Endothelial cell (in vitro differentiated cells): ENCODE results near the gene HCCS. TPM values are rescaled to one million over a fixed set of nuclear protein-coding genes. Genes with fewer than 3 reads are reported as not detected.
"Not testable (repeated sequence)": the region's sequence is repeated elsewhere in the genome, so short reads cannot be mapped to it uniquely, and the experiment has no call there.

Experiments
- DNase-seq: peaks from one replicate; pipeline ENCODE4 v3.0.0; 2021; ENCODE audit warnings: low spot score
- H3K27ac Mint-ChIP-seq: one replicate; pipeline ENCODE4 v1.8.0; 2021; ENCODE audit warnings: mixed read lengths, inconsistent platforms; ENCODE audit not compliant: unreplicated experiment
- H3K27me3 Mint-ChIP-seq: one replicate; pipeline ENCODE4 v1.8.0; 2021; ENCODE audit warnings: mild to moderate bottlenecking, moderate library complexity, mixed read lengths, inconsistent platforms; ENCODE audit not compliant: unreplicated experiment
- H3K36me3 Mint-ChIP-seq: one replicate; pipeline ENCODE4 v1.8.0; 2021; ENCODE audit warnings: mild to moderate bottlenecking, low read depth, mixed read lengths, inconsistent platforms; ENCODE audit not compliant: unreplicated experiment
- H3K4me1 Mint-ChIP-seq: one replicate; pipeline ENCODE4 v1.8.0; 2021; ENCODE audit warnings: mild to moderate bottlenecking, mixed read lengths, inconsistent platforms; ENCODE audit not compliant: unreplicated experiment
- H3K4me3 Mint-ChIP-seq: one replicate; pipeline ENCODE4 v1.8.0; 2021; ENCODE audit warnings: mild to moderate bottlenecking, mixed read lengths, inconsistent platforms; ENCODE audit not compliant: unreplicated experiment
- H3K9me3 Mint-ChIP-seq: one replicate; pipeline ENCODE4 v1.8.0; 2021; ENCODE audit warnings: mixed read lengths, inconsistent platforms; ENCODE audit not compliant: unreplicated experiment
- CTCF ChIP-seq: fragments of 200-600 bp; sonication (generic); IDR thresholded peaks from one replicate; pipeline ENCODE4 v1.5.0; 2021; ENCODE audit warnings: antibody characterized with exemption; ENCODE audit not compliant: unreplicated experiment
- total RNA-seq: library from RNA; stranded (reverse); fragmentation: NEBNext Ultra II Directional; extraction: Animal tissue kit (Norgen Biotek cat#: 25700); gene quantifications from one replicate; pipeline ENCODE4 v1.2.1, GENCODE V29; 2021; ENCODE audit not compliant: unreplicated experiment

The HCCS gene
- total RNA-seq, 1 donor from 2014 or later = 18.6 TPM

DNA sequence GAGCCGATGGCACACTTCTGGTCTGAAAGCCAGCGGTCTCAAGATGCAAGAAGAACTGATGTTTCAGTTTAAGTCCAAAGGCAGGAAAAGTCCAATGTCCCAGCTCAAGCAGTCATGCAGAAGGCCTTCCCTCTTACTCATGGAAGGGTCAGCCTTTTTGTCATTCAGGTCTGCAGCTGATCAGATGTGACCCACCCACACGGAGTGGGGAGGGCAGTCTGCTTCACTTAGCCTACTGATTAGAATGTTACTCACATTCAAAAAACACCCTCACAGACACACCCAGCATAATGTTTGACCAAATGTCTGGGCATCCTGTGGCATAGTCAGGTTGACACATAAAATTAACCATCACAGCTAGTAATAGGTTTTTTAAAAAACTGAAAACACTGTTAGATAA lies 6.6 kb downstream of the HCCS start:
- Mint-ChIP-seq H3K27ac (no peak overlapping the region), H3K4me3 (no peak overlapping the region), H3K36me3 (peaks cover 15% of the 10 kb centered on the region), H3K4me1 (peaks cover 6% of the 10 kb centered on the region), H3K27me3 (peaks cover 1% of the 10 kb centered on the region), H3K9me3 (no peaks in the 10 kb centered on the region)
- DNase-seq = no peak
- TF ChIP-seq CTCF = no peak

DNA sequence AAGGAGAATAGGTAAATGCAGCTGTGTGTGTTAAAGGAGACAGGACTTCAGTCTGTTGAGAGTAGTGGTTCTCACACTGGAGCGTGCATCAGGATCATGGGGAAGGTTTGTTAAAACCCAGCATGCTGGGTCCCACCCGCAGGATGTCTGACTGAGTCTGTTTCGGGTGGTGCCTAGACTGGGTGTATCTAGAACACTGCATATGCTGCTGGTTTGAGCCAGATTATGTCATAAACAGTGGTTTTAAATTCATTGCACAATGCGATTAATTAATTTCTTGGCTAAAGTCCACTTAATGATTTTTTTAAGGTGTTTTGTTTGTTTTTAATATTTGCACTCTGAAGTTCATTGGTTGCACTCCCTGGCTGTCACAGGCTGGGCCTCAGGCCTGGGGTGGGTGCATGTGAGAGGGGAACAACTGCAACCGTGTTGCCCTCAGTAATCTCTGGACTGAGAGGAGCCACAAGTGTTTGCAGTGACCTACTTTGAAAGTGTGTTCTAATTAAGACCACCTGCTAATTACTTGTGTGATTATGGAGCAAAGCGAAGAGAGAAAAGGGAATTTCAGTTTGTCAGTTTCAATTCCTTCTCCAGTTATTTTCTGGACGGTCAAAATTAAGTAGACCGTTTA lies 8.3 kb downstream of the HCCS start:
- no peak overlapping the region for H3K4me3 Mint-ChIP-seq
- TF ChIP-seq CTCF = no peak
- no peak for DNase-seq
- peaks cover 15% of the 10 kb centered on the region for H3K36me3 Mint-ChIP-seq
- H3K27ac Mint-ChIP-seq = no peak overlapping the region
- no peaks in the 10 kb centered on the region for H3K4me1 Mint-ChIP-seq
- H3K9me3 Mint-ChIP-seq = no peaks in the 10 kb centered on the region
- H3K27me3 Mint-ChIP-seq = peaks cover 1% of the 10 kb centered on the region

GRCh38 chrX:11123087-11123486 lies 12.0 kb downstream of the HCCS start:
- not testable (repeated sequence) for H3K4me1 Mint-ChIP-seq, H3K27me3 Mint-ChIP-seq, DNase-seq, H3K27ac Mint-ChIP-seq, H3K36me3 Mint-ChIP-seq, H3K9me3 Mint-ChIP-seq, H3K4me3 Mint-ChIP-seq

GRCh38 chrX:11124112-11124511 lies 13.0 kb downstream of the HCCS start:
- Mint-ChIP-seq H3K9me3 (no peaks in the 10 kb centered on the region), H3K27me3 (no peaks in the 10 kb centered on the region), H3K4me3 (no peak overlapping the region), H3K27ac (no peak overlapping the region), H3K36me3 (peaks cover 10% of the 10 kb centered on the region), H3K4me1 (no peaks in the 10 kb centered on the region)
- no peak for TF ChIP-seq CTCF
- no peak for DNase-seq

GRCh38 chrX:11125060-11125459 lies 13.9 kb downstream of the HCCS start:
- Mint-ChIP-seq H3K4me3 (no peak overlapping the region), H3K27me3 (no peaks in the 10 kb centered on the region), H3K9me3 (no peaks in the 10 kb centered on the region), H3K4me1 (no peaks in the 10 kb centered on the region), H3K36me3 (peaks cover 10% of the 10 kb centered on the region), H3K27ac (no peak overlapping the region)
- no peak for DNase-seq
- TF ChIP-seq CTCF = no peak
